Measurements from ENCODE around the gene CD93. TPM values are rescaled to one million over a fixed set of nuclear protein-coding genes. Genes with fewer than 3 reads are reported as not detected.
A peak's percentile ranks its signal among the peaks of the same experiment; 100 is the strongest.

The CD93 gene
- total RNA-seq, 1 donor from 2014 or later, result 139 TPM

DNA sequence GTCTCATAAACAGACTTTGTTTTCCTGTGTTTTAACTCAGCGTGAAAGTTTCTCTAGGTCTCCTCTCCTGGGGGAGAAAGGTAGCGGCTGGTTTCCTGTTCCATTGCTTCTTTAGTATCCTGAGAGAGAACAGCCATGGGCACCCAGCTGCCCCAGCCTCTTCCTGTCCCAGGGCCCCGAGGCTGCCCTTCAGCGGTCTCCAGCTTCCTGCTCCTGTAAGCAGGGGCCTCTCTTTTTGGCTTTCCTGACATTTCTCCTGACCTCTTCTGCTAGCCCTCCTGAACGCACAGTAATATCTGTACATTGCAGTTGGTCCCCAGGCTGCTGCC, 53.4 kb downstream of the CD93 start:
- peaks cover 22% of the 10 kb centered on the region for H3K27me3 Mint-ChIP-seq (ENCODE audit: unreplicated experiment)
- DNase-seq (ENCODE audit: low spot score), result no peak
- H3K36me3 Mint-ChIP-seq (ENCODE audit: low read depth, unreplicated experiment), result no peaks in the 10 kb centered on the region
- TF ChIP-seq, protein P1, sequence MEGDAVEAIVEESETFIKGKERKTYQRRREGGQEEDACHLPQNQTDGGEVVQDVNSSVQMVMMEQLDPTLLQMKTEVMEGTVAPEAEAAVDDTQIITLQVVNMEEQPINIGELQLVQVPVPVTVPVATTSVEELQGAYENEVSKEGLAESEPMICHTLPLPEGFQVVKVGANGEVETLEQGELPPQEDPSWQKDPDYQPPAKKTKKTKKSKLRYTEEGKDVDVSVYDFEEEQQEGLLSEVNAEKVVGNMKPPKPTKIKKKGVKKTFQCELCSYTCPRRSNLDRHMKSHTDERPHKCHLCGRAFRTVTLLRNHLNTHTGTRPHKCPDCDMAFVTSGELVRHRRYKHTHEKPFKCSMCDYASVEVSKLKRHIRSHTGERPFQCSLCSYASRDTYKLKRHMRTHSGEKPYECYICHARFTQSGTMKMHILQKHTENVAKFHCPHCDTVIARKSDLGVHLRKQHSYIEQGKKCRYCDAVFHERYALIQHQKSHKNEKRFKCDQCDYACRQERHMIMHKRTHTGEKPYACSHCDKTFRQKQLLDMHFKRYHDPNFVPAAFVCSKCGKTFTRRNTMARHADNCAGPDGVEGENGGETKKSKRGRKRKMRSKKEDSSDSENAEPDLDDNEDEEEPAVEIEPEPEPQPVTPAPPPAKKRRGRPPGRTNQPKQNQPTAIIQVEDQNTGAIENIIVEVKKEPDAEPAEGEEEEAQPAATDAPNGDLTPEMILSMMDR (IDR thresholded peaks at IDR 0.05; ENCODE audit: unreplicated experiment), result no peak
- H3K27ac Mint-ChIP-seq (ENCODE audit: unreplicated experiment), result no peak overlapping the region
- peaks cover 21% of the 10 kb centered on the region for H3K4me1 Mint-ChIP-seq (ENCODE audit: unreplicated experiment)
- H3K9me3 Mint-ChIP-seq (ENCODE audit: unreplicated experiment), result no peaks in the 10 kb centered on the region
- H3K4me3 Mint-ChIP-seq (ENCODE audit: unreplicated experiment), result peak overlapping the region; percentile 4

DNA sequence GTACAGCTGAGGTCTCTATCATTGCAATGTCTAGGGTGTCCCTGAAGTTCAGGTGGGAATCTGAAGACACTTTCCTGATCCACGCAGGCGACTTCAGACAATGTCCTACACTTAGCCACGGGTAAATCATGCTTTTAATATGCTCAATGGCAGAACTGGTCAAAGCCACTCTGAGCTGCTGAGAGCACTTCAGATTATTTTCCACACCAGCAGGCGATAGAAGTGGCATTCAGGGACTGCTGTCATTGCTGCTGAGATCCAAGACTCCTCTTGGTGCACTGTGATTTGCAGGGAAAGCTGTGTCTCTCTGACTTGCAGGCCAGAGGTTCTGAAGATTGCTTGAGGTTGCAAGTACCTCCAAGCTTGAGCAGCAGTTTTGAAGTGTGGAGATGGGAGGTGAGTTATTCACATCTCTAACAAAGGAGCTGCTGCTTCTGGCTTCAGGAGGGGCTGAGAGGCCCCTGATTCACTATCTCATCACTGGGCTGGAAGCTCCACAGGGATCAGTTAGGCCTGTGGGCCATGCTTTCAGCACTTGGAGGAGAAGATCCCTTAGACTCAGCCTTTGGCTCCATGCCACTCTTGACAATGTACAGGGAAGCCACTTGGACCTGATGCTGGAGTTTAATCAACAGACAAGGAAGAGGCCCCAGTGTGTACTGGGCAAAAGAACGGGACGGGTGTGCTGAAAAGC, 53.9 kb downstream of the CD93 start:
- DNase-seq (ENCODE audit: low spot score), result no peak
- peaks cover 19% of the 10 kb centered on the region for H3K27me3 Mint-ChIP-seq (ENCODE audit: unreplicated experiment)
- no peak overlapping the region for H3K4me3 Mint-ChIP-seq (ENCODE audit: unreplicated experiment)
- no peaks in the 10 kb centered on the region for H3K36me3 Mint-ChIP-seq (ENCODE audit: low read depth, unreplicated experiment)
- no peak overlapping the region for H3K27ac Mint-ChIP-seq (ENCODE audit: unreplicated experiment)
- TF ChIP-seq, protein P1 (IDR thresholded peaks at IDR 0.05; ENCODE audit: unreplicated experiment), result no peak
- peaks cover 21% of the 10 kb centered on the region for H3K4me1 Mint-ChIP-seq (ENCODE audit: unreplicated experiment)
- no peaks in the 10 kb centered on the region for H3K9me3 Mint-ChIP-seq (ENCODE audit: unreplicated experiment)

DNA sequence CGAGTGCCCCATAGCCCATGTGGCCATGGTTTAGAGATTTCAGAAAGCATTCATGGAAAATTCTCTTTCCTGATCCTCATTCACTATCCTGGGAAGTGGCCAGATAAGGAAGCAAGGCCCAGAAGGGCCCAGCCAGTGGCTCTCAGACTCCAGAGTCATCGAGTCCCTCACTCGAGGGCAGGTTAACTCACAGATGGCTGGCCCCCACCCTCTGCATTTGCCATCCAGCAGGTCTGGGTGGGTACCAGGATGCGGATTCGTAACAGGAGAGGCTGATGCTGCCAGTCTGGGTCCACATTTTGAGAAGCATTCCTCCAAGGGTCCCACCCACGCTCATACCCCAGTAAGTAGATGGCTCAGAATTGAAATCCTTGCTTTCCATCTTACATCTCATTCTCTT, 54.8 kb downstream of the CD93 start:
- H3K27me3 Mint-ChIP-seq (ENCODE audit: unreplicated experiment), result peaks cover 13% of the 10 kb centered on the region
- no peak overlapping the region for H3K4me3 Mint-ChIP-seq (ENCODE audit: unreplicated experiment)
- no peak for DNase-seq (ENCODE audit: low spot score)
- no peak overlapping the region for H3K27ac Mint-ChIP-seq (ENCODE audit: unreplicated experiment)
- TF ChIP-seq, protein P1 (IDR thresholded peaks at IDR 0.05; ENCODE audit: unreplicated experiment), result no peak
- no peaks in the 10 kb centered on the region for H3K9me3 Mint-ChIP-seq (ENCODE audit: unreplicated experiment)
- H3K4me1 Mint-ChIP-seq (ENCODE audit: unreplicated experiment), result peaks cover 21% of the 10 kb centered on the region
- H3K36me3 Mint-ChIP-seq (ENCODE audit: low read depth, unreplicated experiment), result no peaks in the 10 kb centered on the region

Other genes starting within 250 kb of the CD93 start
- not detected for gene SSTR4, start 51.0 kb downstream of the CD93 start, total RNA-seq (ENCODE audit: unreplicated experiment)
- 90.4 TPM for gene THBD, start 36.7 kb downstream of the CD93 start, total RNA-seq (ENCODE audit: unreplicated experiment)

Data from endothelial cell (in vitro differentiated cells).